ENCODE data around the gene MUC6.

GRCh38 chr11:1074244-1075221, 38.0 kb upstream of the MUC6 start, which contains the start of gene MUC2:
- TF ChIP-seq EZH2 (IDR thresholded peaks at IDR 0.05; ENCODE audit: insufficient read depth, poor library complexity, severe bottlenecking) (no peak), EZH2phosphoT487 (IDR thresholded peaks at IDR 0.05; ENCODE audit: insufficient read depth, low read depth) (no peak)

All from GM23248 (cell line).